Measurements from ENCODE around the gene SPSB1.

Gene SPSB1

GRCh38 chr1:9320520-9321479 lies 28.1 kb downstream of the SPSB1 start:
- no peak for DNase-seq

GRCh38 chr1:9321480-9321849 lies 28.8 kb downstream of the SPSB1 start:
- DNase-seq = no peak

- DNase-seq = no peak
Measured at GRCh38 chr1:9321986-9322660, 29.4 kb downstream of the SPSB1 start.

- DNase-seq = no peak
Measured at GRCh38 chr1:9322661-9323244, 30.1 kb downstream of the SPSB1 start.

GRCh38 chr1:9324246-9325096 lies 31.8 kb downstream of the SPSB1 start:
- no peak for DNase-seq

- DNase-seq = no peak
Measured at GRCh38 chr1:9326596-9326995, 33.9 kb downstream of the SPSB1 start.

GRCh38 chr1:9328201-9328600 lies 35.5 kb downstream of the SPSB1 start:
- DNase-seq = no peak

GRCh38 chr1:9328715-9329114 lies 36.0 kb downstream of the SPSB1 start:
- DNase-seq = no peak

GRCh38 chr1:9331016-9331415 lies 38.3 kb downstream of the SPSB1 start:
- no peak for DNase-seq

- no peak for DNase-seq
Measured at GRCh38 chr1:9331558-9332346, 39.1 kb downstream of the SPSB1 start.

- DNase-seq = no peak
Measured at GRCh38 chr1:9332513-9333143, 39.9 kb downstream of the SPSB1 start.

- no peak for DNase-seq
Measured at GRCh38 chr1:9338397-9339246, 45.9 kb downstream of the SPSB1 start.

GRCh38 chr1:9340172-9340854 lies 47.6 kb downstream of the SPSB1 start:
- no peak for DNase-seq

- no peak for DNase-seq
Measured at GRCh38 chr1:9340864-9341263, 48.2 kb downstream of the SPSB1 start.

GRCh38 chr1:9341301-9341845 lies 48.7 kb downstream of the SPSB1 start:
- no peak for DNase-seq

- DNase-seq = no peak
Measured at GRCh38 chr1:9343269-9343668, 50.6 kb downstream of the SPSB1 start.

- DNase-seq = no peak
Measured at GRCh38 chr1:9344426-9345200, 51.9 kb downstream of the SPSB1 start.

GRCh38 chr1:9345471-9345870 lies 52.8 kb downstream of the SPSB1 start:
- no peak for DNase-seq

- DNase-seq = no peak
Measured at GRCh38 chr1:9345922-9346321, 53.2 kb downstream of the SPSB1 start.
